Ammon's horn (tissue), 1 donor: Measurements from ENCODE around the gene KIF16B.
"Not testable (repeated sequence)": the region's sequence is repeated elsewhere in the genome, so short reads cannot be mapped to it uniquely, and the experiment has no call there.

Source experiments
- DNase-seq: peaks from one replicate; pipeline ENCODE4 v3.0.0-alpha.2; 2016; ENCODE audit warnings: low spot score

Gene KIF16B

DNA sequence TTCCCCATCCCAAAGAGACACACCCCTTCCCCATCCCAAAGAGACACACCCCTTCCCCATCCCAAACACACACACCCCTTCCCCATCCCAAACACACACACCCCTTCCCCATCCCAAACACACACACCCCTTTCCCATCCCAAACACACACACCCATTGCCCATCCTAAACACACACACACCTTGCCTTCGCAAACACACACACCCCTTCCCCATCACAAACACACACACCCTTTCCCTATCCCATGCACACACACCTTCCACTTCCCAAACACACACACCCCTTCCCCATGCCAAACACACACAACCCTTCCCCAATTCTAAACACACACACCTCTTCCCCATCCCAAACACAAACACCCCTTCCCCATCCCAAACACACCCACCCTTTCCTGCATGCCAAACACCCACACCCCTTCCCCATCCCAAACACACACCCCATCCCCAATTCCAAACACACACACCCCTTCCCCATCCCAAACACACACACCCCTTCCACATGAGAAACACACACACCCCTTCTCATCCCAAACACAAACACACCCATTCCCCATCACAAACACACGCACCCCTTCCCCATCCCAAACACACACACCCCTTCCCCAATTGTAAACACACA lies 315.3 kb downstream of the KIF16B start:
- no peak for DNase-seq

DNA sequence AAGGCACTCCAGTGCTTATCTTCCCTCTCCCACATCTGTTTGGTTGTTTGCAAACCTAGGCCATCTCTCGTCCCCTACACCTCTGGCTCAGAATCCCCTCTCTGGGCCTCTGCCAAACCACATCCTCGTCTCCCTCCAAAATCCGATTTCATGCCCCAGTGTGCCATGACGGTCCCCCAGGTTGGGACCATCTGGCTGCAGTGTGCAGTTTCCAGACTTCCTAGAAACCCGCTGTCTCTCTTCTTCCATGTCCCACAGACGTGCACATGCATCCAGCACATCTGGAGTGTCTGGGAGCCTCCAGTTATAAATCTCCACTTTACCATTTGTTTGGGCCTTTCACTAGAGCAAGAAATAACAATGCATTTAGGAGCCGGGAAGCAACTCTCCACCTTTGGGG lies 316.2 kb downstream of the KIF16B start:
- DNase-seq = no peak

DNA sequence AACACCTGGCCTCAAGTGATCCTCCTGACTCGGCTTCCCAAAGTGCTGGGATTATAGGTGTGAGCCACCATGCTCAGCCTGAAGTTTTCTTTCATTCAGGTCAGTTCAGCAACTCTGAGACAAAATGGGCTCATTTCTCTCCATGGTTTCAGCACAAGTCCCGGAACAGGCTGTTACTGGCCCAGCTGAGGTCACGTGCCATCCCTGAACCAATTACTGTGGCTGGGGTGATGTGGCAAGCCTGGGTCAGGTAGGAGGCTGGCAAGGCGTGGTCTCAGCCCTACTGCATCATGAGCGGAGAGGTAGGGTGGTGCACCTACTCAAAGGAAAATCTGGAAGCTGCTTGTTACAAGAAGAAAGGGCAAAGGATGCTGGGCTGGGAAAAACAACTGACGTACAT lies 326.4 kb downstream of the KIF16B start:
- DNase-seq = no peak

GRCh38 chr20:16246291-16246690 lies 327.0 kb downstream of the KIF16B start:
- DNase-seq = no peak

DNA sequence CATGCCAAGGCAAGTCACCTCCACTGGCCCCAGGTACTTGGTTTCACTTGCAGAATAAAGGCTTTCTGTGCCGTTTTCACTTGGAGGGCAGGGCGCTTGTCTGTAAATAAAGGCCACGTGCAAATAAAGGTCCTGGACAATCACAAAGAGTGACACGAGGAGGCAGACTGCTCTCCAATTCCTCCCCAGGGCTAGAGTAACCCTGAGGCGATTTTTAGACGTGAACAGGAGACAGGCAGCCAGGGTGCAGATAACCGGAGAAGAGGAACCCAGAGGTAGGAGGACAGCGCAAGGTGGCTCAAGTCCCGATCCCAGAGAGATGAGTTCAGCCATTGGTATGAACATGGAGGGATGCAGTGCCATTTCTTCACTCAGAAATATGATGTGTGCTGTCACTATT lies 327.4 kb downstream of the KIF16B start:
- no peak for DNase-seq

GRCh38 chr20:16244892-16245291 lies 328.4 kb downstream of the KIF16B start:
- no peak for DNase-seq

DNA sequence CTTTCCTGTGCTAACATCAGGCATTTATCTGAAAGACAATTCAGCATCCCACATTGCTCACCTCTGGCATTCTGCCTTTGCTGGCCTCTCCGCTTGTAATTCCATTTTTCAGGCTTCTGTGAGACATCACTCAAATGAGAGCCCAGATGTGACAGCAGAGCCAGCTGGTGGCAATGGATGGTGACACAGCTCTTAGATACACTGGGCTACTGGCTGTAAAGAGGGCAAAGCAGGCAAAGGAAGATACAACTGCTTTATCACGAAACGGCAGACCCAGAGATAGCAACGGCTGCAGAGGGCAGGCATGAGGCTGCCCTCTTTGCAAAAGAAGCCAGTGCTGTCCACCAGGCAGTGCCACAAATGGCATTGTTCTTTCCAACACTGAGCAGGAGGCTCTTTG lies 329.8 kb downstream of the KIF16B start:
- peak; percentile 35 for DNase-seq

DNA sequence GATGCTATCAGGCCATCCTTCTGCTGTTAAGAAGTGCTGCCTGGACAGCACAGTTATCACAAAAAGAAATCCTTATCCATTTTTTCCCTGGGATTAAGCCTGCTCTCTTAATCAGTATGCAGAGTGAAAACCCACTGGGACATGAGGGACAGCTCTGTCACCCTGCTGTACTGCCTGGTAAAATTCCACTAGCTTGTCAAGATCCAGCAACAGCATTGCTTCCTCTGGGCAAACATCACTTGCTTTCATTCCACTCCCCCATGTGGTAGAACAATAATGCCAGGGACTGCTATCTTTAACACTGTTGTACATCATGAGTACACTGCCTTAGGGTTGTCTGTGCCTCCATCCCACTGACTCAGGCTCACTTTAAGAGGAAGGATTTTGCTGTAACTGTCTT lies 331.3 kb downstream of the KIF16B start:
- peak; percentile 75 for DNase-seq

DNA sequence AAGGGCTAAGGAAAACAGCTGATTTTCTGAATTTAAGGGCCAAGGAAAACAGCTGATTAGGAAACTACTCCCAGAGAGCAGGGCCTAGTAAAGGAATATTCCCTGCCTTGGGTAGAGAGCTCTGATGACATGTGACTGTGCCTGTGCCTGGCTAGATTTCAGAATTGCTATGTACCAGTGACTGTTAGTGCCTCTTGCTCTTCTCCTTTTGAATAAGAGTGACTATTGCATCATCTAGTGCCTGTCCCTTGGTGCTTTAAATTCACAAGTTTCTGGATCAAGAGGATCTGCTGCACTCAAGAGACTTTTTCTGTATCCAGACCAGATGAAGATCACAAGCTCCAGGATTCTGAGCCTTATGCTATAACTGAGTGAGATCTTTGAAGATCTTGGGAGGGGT lies 332.9 kb downstream of the KIF16B start:
- DNase-seq = no peak

DNA sequence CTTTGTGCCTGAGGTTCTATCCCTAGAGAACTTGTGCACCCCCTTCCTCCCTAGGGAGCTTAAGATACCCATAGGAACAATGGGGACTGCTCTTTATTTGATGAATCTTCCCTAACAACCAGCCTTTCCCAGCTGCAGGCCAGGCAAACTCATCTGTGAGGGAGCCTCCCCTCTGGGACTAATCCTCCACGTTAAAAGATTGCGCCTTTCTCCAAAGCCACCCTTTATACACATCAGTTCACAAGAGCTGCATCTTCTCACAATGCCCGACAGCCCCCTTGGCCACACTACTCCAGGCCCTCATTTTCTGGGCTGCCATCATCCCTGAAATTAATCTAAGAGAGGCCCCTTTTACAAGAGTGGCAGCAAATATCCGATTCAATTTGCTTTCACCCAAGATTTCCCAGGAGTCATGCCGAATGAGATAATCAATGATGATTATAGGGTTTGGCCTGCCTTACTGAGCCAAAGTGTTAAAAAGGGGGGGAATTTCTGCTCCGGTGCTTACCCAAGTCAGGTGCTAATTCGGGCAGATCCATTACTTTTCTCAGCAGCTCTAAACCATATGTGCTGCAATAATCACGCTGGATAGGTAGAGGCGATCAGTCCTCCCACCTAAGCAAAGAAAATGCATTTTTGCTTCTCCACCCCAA lies 336.5 kb downstream of the KIF16B start:
- no peak for DNase-seq

- no peak for DNase-seq
Measured at GRCh38 chr20:16230402-16230801, 342.8 kb downstream of the KIF16B start.

DNA sequence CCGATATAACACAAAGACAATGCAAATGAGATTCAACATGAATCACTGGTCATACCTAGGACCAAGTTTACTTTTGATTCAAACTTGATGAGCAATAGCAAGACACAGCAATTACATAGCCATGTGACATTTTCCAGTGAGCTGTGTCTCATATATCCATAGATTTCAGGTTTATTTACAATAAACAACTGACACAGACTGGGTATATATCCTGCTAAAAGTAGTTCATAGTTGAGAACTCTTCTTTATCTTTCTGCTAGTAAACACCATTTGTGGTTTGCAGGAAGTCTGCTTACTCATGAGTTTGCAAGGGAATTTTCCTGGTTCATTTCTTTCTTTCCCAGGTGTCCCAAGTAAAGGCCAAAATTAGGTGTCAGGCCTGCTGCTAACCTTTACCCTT lies 343.4 kb downstream of the KIF16B start:
- DNase-seq = no peak

DNA sequence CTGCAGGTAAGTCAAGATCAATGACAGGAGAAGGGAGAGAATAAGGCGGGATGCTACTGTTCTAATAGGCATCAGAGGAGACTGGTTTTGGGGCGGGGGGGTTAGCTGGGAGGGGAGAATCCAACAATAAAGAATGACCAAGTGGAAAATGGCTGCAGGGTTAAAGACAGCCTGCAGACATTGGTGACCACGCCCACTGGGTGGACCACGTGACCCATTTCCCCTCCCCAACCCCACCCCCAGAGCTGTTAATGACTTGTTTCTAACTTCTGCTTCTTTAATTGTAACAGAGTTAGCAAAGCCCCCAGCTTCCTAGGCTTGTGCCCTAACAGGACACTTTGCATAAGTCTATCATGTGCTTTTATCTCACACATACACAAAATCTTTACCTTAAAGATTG lies 344.5 kb downstream of the KIF16B start:
- DNase-seq = no peak

DNA sequence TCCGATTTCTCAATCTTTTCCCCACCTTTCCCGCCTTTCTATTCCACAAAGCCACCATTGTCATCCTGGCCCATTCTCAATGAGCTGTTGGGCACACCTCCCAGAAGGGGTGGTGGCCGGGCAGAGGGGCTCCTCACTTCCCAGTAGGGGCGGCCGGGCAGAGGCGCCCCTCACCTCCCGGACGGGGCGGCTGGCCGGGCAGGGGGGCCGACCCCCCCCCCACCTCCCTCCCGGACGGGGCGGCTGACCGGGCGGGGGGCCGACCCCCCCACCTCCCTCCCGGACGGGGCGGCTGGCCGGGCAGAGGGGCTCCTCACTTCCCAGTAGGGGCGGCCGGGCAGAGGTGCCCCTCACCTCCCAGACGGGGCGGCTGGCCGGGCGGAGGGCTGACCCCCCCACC lies 346.3 kb downstream of the KIF16B start:
- DNase-seq = not testable (repeated sequence)

- no peak for DNase-seq
Measured at GRCh38 chr20:16224836-16225235, 348.4 kb downstream of the KIF16B start.

DNA sequence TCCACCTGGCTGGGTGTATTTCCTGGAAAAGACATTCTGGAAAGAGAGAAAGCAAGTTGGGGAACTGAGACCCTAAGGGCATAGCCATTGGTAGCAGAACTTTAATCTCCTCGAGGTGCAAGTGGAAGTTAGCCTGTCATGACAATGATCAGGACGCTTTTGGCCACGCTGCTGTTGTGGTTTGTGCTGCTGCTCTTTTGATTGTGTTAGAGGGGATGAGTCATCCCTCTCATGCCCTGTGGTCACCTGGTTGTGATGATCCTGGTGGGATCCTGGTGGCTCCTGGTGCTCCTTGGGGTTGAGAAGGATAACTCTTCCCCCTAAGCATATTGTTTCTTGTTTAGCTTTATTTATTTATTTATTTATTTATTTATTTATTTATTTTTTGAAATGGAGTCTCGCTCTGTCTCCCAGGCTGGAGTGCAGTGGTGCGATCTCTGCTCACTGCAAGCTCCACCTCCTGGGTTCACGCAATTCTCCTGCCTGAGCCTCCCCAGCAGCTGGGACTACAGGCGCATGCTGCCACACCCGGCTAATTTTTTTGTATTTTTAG lies 350.3 kb downstream of the KIF16B start:
- DNase-seq = no peak
